Thymus (tissue), 11 donors: ENCODE results near the gene EPOP. TPM values are rescaled to one million over a fixed set of nuclear protein-coding genes. Genes with fewer than 3 reads are reported as not detected.
A peak's percentile ranks its signal among the peaks of the same experiment; 100 is the strongest.

Experiments used
- DNase-seq, 9 donors: peaks; one replicate each; pipeline ENCODE4 v3.0.0-alpha.2; 2013; ENCODE audit warnings: low spot score in 9 of 9, low read depth in 6 of 9, missing footprints in 1 of 9
- H3K27ac ChIP-seq, 2 donors: one replicate each; pipeline ENCODE4 v1.5.1; 2013; ENCODE audit warnings: control low read depth in 1 of 2, low read depth in 1 of 2, low read length in 1 of 2, mild to moderate bottlenecking in 1 of 2, moderate library complexity in 1 of 2
- H3K27me3 ChIP-seq, 2 donors: one replicate each; pipeline ENCODE4 v1.5.1; 2013; ENCODE audit warnings: low read length in 1 of 2; ENCODE audit not compliant: control insufficient read depth in 2 of 2, insufficient read depth in 1 of 2
- H3K36me3 ChIP-seq, 2 donors: one replicate each; pipeline ENCODE4 v1.5.1; 2013; ENCODE audit warnings: low read length in 1 of 2, mild to moderate bottlenecking in 1 of 2, moderate library complexity in 1 of 2; ENCODE audit not compliant: control insufficient read depth in 2 of 2, insufficient read depth in 2 of 2
- H3K4me1 ChIP-seq, 2 donors: one replicate each; pipeline ENCODE4 v1.5.1; 2013; ENCODE audit warnings: low read length in 2 of 2; ENCODE audit not compliant: control insufficient read depth in 2 of 2, insufficient read depth in 2 of 2
- H3K4me3 ChIP-seq, 2 donors: one replicate each; pipeline ENCODE4 v1.5.1; 2013; ENCODE audit warnings: low read length in 2 of 2, control low read depth in 1 of 2, mild to moderate bottlenecking in 1 of 2
- H3K9me3 ChIP-seq, 2 donors: one replicate each; pipeline ENCODE4 v1.5.1; 2013; ENCODE audit warnings: low read length in 1 of 2, mild to moderate bottlenecking in 1 of 2; ENCODE audit not compliant: control insufficient read depth in 2 of 2, insufficient read depth in 1 of 2
- WGBS: extraction: QIAGEN DNeasy Blood & Tissue Kit; methylation state at CpG from one replicate; pipeline ENCODE4 v1.1.7; 2013; 5-methylcytosine and 5-hydroxymethylcytosine counted together
- polyA plus RNA-seq: library from polyadenylated mRNA; stranded (reverse); fragments of 200-250 nt; gene quantifications from one replicate; pipeline ENCODE4 v1.2.3, GENCODE V29; 2013
- total RNA-seq: library from RNA; stranded (reverse); fragments of 120-200 nt; gene quantifications from one replicate; pipeline ENCODE4 v1.2.4, GENCODE V29; 2013
- donor health status: healthy.

EPOP gene
- total and polyA plus RNA-seq, 2 donors = 2.6 to 4.3 TPM

DNA sequence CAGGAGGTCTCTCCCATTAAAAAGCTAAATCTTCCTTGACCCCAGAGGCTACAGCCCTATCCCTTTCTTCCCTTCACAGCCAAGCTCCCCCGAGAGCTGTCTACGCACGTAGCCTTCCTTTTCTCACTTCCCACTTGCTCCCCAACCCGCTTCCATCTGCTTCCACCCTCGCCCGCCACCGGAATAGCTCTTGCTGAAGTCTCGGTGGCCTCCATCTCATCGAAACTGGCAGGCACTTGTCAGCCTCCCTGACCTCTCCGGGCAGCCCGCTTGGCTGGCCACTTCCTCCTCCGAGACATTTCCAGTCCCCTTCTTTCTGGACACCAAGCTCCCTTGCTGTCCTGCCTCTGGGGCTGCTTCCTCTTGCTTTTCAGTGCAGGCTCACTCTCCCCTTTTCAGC lies 10.7 kb upstream of the EPOP start:
- Histone ChIP-seq H3K4me1 (no peaks in the 10 kb centered on the region), H3K4me3 (no peak overlapping the region), H3K36me3 (no peaks in the 10 kb centered on the region), H3K27me3 (peaks cover 0 to 9% of the 10 kb centered on the region in 2 donors), H3K27ac (no peak overlapping the region), H3K9me3 (no peaks in the 10 kb centered on the region)
- no peak for DNase-seq
- WGBS = 88% methylated on average over 12 of the region's 12 CpGs

DNA sequence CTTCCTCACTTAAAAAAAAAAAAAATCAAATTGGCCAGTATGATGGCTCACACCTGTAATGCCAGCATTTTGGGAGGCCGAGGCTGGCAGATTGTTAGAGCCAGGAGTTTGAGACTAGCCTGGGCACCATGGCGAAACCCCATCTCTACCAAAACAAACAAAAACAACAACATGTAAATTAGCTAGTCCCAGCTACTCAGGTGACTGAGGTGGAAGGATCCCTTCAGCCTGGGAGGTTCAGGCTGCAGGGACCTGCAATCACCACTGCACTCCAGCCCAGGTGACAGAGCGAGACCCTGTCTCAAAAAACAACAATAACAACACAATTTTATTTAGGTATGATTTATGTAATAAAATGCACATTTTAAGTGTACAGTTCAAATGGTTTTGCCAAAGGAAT lies 6.3 kb upstream of the EPOP start:
- no peaks in the 10 kb centered on the region for H3K9me3 ChIP-seq
- no peaks in the 10 kb centered on the region for H3K36me3 ChIP-seq
- DNase-seq = no peak
- H3K27me3 ChIP-seq = peaks cover 2 to 21% of the 10 kb centered on the region in 2 donors
- H3K4me1 ChIP-seq = peaks cover 0 to 6% of the 10 kb centered on the region in 2 donors
- 95% methylated on average over 3 of the region's 3 CpGs for WGBS
- H3K27ac ChIP-seq = no peak overlapping the region
- no peak overlapping the region for H3K4me3 ChIP-seq

DNA sequence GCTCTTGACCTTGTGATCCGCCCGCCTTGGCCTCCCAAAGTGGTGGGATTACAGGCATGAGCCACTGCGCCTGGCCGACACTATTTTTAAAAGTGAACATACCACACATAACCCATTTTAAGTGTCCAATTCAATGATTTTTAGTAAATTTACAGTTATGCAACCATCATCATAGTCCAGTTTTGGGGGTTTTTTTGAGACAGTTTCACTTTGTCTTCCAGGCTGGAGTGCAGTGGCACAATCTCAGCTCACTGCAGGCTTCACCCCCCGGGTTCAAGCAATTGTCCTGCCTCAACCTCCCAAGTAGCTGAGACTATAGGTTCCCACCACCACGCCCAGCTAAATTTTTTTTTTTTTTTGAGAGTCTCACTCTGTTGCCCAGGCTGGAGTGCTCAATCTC lies 3.1 kb upstream of the EPOP start:
- H3K27ac ChIP-seq = no peak overlapping the region
- H3K9me3 ChIP-seq = no peaks in the 10 kb centered on the region
- H3K36me3 ChIP-seq = no peaks in the 10 kb centered on the region
- 92% methylated on average over 6 of the region's 6 CpGs for WGBS
- peaks cover 7 to 17% of the 10 kb centered on the region in 2 donors for H3K4me1 ChIP-seq
- peaks cover 34 to 45% of the 10 kb centered on the region in 2 donors for H3K27me3 ChIP-seq
- no peak for DNase-seq
- no peak overlapping the region for H3K4me3 ChIP-seq

DNA sequence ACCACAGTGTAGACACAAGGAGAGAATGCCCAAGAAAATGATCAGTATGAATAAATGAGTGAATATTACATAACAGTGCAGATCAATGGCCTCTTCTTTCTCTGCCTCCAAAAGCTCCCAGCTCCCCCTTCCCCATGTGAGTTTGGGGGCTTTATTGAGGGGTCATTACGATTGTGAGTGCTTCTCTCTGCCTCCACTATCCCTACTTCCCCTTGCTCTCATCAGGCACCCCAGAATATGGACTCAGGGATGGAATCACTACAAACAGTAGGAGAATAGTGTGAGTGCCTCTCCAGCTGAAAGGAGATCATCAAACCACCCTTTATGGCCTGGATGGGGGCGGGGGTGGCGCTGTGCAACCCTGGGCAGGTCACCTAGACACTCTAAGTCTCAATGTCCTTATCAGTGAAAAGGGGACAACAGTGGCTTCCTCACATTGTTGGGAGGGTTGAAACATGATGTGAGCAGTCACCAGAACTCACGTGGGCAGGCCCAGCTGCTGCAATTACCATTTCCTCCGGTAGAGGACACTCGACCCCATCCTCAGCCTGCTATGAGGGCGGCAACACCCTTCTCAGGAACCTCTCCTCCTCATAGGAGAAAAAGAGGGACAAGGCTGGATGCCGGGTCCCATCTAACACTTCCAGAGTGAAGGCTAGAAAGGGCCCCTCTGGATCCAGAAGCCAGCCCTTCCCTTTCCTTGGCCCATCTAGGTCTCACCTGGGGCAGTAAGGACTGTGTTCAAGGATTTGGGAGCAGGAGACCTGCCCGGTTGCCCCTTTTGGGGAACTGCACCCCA lies 2.1 kb upstream of the EPOP start:
- DNase-seq = peak in 8 of 9 donors; percentile 56 to 85 (median 74)
- no peaks in the 10 kb centered on the region for H3K36me3 ChIP-seq
- no peak overlapping the region for H3K27ac ChIP-seq
- no peak overlapping the region for H3K4me3 ChIP-seq
- WGBS = 16% methylated on average over 9 of the region's 9 CpGs
- no peaks in the 10 kb centered on the region for H3K9me3 ChIP-seq
- H3K4me1 ChIP-seq = peaks cover 7 to 19% of the 10 kb centered on the region in 2 donors
- H3K27me3 ChIP-seq = peaks cover 43 to 54% of the 10 kb centered on the region in 2 donors

DNA sequence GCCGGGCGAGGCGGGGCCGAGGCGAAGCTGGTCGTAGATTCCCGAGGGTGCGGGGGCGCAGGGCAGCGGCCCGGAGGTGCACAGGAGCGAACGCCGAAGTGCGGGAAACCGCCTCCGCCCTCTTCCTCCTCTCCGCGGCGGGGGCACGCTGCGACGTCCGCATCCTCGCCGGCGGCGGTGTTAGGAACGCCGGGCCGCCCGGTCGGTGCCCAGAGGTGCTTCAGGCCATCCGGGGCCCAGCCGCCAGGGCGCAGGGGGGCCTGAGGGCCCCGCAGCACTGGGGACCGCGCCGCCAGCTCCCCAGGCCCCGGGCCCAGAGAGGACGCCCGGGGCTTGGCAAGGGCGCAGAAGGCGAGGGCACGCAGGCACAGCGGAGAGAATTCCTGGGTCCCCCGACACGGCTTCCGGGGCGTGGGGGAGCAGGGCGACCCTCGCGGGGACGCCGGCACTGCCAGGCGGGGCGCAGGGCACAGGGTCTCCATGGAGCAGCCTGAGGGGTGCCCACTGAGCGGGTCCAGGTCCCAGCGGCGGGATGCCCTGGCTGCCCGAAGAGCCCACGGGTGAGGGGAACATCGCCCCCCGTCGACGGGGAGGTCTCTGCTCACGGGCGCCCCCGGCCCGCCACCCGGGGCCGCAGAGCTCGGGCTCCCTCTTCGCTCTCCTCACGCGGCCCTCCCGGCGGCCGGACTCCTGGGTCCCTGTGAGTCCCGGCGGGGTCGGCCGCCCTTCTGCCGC lies 576 bp downstream of the EPOP start:
- peak in 2 of 9 donors; percentile 31 to 58 for DNase-seq
- Histone ChIP-seq H3K4me1 (peaks cover 7 to 26% of the 10 kb centered on the region in 2 donors), H3K36me3 (no peaks in the 10 kb centered on the region), H3K4me3 (peak overlapping the region; percentile 33 to 78), H3K27me3 (peaks cover 64 to 81% of the 10 kb centered on the region in 2 donors), H3K27ac (peak overlapping the region in 1 of 2 donors; percentile 42), H3K9me3 (no peaks in the 10 kb centered on the region)
- WGBS = 1% methylated on average over 85 of the region's 85 CpGs

DNA sequence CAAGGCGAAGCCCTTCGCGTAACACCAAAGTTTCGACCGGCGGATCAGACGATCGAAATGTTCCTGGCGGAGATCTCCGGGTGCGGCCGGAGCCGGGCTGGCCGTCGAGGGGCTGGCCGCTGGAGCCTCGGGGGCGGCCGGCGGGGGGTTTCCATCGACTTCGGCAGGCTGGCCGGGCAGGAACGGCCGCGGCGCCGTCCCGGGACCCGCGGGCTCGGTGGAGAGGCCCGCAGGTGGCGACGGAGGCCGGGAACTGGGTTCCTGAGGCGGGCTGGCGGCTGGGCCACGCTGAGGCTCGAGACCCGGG lies 1.1 kb downstream of the EPOP start:
- H3K9me3 ChIP-seq = no peaks in the 10 kb centered on the region
- H3K36me3 ChIP-seq = no peaks in the 10 kb centered on the region
- peaks cover 68 to 86% of the 10 kb centered on the region in 2 donors for H3K27me3 ChIP-seq
- peak overlapping the region; percentile 33 to 78 for H3K4me3 ChIP-seq
- H3K4me1 ChIP-seq = peaks cover 7 to 26% of the 10 kb centered on the region in 2 donors
- no peak overlapping the region for H3K27ac ChIP-seq
- WGBS = 3% methylated on average over 41 of the region's 41 CpGs
- DNase-seq = no peak

DNA sequence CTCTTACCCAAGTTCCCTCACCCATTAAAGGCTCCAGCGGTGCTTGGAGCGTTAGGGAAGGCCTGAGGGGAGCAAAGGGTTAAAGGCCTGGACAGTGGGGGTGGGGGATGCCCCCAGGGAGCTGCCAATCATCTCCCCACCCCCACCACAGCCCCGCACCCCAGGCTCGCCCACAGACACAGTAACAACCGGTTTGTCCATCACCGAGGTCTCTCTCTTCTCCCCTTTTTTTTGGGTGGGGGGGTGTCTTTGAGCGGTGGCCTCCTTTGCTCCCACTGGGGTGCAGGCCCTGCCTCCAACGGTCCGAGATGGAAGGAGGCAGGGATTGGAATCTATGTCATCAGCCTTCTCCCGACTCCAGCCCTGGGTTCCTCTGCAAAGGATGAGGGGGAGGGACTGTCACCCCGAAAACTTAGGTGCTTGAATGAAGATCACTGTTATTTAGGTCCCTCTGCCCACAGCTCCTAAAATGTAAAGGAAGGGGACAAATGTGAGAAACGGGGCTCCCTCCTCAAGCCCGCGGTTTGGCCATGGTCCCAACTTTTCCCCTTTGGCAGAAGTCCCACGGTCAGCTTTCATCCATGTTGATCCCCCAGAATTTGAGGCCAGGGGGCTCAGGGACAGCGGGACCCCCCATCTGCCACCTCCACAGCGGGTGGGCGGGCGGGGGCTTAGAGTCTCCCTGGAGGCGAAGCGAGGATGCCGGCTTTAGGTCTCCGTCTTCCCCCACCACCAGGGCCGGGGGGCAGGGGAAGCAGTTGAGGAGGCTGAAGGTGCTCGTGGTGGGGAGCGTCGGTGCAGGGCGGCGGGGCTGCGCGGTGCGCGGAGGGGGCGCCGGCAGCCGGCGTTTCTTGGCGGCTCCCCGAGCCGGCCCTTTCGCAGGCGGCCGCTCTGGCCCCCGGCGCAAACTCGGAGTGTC lies 1.7 kb downstream of the EPOP start:
- H3K27me3 ChIP-seq = peaks cover 74 to 92% of the 10 kb centered on the region in 2 donors
- WGBS = 12% methylated on average over 46 of the region's 46 CpGs
- H3K36me3 ChIP-seq = no peaks in the 10 kb centered on the region
- peak overlapping the region in 1 of 2 donors; percentile 78 for H3K4me3 ChIP-seq
- H3K27ac ChIP-seq = no peak overlapping the region
- no peak for DNase-seq
- H3K9me3 ChIP-seq = no peaks in the 10 kb centered on the region
- peaks cover 7 to 26% of the 10 kb centered on the region in 2 donors for H3K4me1 ChIP-seq

DNA sequence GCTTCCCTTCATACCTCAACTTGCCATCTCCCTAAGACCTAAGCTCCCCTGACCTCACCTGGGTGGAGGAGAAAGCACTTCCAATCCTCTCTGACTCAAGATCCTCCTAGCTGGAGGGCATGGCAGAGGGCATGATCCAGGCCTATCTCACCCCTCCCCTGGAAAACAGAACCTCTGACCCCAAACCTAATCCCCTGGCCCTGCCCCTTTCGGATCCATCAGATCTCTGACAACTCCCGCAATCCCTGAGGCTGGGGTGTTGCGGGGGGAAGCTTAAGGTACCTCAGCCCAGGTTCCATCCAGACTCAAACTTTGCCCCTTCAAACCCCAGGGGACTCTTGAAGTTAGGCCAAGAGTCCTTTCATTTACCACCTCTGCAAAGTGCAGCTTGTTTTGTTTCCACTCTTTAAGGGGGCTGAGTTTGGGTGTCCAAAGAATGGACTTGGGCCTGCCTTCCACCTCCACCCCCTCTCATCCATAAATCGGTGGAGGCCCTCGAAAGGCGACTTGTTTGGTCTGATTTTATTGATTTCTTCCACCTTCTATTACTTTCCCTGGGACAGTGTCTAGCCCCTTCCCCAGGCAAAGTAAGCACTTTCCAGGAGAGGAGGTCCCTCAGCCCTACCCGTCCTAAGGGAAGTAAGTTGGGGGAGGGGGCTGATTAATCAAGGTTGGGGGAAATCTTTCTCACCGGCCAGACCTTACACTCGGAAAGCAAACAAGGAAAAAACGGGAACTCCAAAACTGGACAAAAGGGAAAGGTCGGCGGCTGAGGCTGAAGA lies 2.6 kb downstream of the EPOP start:
- no peak overlapping the region for H3K4me3 ChIP-seq
- H3K4me1 ChIP-seq = peaks cover 7 to 23% of the 10 kb centered on the region in 2 donors
- no peaks in the 10 kb centered on the region for H3K36me3 ChIP-seq
- peaks cover 75 to 99% of the 10 kb centered on the region in 2 donors for H3K27me3 ChIP-seq
- no peak overlapping the region for H3K27ac ChIP-seq
- 76% methylated on average over 12 of the region's 12 CpGs for WGBS
- DNase-seq = no peak
- H3K9me3 ChIP-seq = no peaks in the 10 kb centered on the region
